ENCODE measurements around the gene UBLCP1.

The UBLCP1 gene

GRCh38 chr5:159316519-159317383 is 53.7 kb downstream of the UBLCP1 start:
- DNase-seq, result peak; percentile 25

- no peak for DNase-seq
Observed at GRCh38 chr5:159317849-159318248, 54.8 kb downstream of the UBLCP1 start.

GRCh38 chr5:159318448-159318847 is 55.4 kb downstream of the UBLCP1 start:
- no peak for DNase-seq

GRCh38 chr5:159319363-159319762 is 56.3 kb downstream of the UBLCP1 start:
- no peak for DNase-seq

DNA sequence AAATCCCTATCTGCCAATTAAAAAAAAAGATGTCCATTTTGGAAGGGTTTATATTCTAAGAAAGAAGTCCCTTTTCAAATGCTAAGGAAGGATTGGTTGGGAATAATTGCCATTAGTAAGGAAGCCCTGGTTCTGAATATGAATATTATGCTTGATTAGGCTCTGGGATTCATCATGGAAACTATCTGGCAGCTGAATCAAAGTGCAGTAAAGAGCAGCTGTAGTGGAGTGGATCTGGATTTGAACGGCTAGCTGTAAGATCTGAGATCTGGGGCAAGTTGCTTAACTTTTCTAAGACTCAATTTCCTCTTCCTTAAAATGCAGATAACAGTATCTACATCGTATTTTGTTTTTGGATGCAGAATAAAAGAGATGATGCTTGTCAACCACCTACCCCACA is 56.7 kb downstream of the UBLCP1 start:
- no peak for DNase-seq

- no peak for DNase-seq
Observed at GRCh38 chr5:159322180-159322579, 59.1 kb downstream of the UBLCP1 start.

DNA sequence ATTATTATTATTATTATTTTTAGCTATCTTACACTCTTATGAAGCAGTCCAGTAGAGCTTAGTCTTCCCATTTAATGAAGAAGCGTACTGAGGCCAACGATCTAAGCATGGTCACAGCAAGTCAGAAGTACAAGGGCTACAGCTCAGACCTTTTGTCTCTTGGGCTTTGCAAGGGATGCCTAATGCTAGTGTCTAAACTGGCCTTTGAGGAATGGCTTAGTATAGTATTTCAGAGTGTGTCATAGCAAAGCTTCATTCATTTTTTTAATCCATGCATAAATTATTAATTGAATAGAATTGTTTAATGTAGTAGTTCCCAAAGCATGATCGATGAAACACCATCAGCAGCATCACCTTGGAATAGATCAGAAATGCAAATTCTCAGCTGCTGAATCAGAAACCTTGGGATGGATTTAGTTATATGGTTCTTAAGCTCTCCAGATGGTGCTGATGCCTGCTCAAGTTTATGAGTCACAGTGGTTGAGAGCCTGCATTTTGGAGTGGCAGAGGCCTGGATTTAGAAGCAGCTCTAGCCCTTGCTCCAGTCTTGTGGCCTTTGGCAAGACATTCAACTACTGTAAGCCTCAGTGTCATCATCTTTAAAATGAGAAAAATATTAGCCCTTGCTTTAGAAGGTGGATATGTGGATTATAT is 61.1 kb downstream of the UBLCP1 start:
- DNase-seq, result no peak

DNA sequence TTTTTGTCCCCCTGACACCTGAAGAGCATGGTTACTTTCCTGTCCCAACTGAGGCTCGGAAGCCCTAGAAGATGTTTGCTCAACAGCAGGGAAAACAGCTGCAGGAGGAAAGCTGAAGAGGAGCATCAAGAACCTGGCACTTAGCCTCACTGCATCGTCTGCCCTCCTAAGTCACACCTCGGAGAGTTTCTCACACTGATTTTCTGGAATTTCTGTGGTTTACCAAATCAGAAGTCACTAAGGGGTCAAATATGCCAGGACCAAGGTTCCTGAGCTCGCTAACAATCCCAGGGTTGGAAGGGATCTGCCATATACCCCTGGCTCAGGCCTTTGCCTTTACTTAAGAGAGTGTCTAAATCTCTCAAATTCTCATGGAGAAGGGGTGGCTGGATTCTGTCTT is 61.9 kb downstream of the UBLCP1 start:
- DNase-seq, result no peak

GRCh38 chr5:159330131-159330800 is 67.2 kb downstream of the UBLCP1 start, which contains the start of gene IL12B:
Gene IL12B (minus strand): TSS chr5:159330487. CDS start chr5:159326782, 3,705 bp downstream.
- no peak for DNase-seq

DNA sequence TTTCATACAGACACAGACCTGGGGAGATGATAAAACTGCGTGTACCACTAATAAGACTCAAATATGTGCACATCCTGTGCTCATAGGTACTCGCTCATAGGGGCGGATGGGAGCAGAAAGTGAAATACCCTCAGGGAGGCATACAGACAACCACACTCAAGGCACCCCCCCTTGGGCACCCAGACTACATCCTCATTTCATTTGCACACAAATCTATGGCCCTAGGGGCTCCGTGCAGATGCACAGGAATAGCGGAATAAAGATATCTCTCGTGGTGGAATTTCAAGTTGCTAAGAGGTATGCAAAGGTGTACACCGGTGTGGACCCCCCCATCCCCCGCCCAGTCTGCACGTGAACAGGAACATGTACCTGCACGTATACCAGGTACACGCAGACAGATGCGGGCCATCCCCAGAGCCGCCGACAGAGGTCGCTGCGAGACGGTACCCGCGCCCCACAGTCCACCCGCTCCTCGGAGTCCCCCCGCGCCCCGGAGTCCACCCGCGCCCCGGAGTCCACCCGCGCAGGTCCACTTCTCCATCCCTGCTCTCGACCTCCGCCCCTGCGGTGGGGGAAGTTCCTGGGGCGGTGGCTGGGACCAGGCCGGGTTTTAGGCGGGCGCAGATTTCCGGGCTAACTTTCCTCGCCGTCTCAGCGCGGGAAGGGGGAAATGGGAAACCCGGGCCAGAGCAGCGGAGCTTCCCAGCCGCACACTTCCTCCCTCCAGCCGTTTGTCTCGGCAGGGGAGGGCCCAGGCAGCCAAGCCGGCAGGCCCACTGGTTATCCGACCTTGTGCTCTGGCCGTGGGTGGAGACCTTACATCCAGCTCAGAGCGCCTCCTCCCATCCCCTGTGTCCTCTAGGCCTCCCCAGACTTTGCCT is 68.2 kb downstream of the UBLCP1 start:
- peak; percentile 33 for DNase-seq

GRCh38 chr5:159332800-159333544 is 69.9 kb downstream of the UBLCP1 start:
- no peak for DNase-seq

GRCh38 chr5:159333545-159333925 is 70.4 kb downstream of the UBLCP1 start:
- no peak for DNase-seq

Measured in NCI-H1092 treated with DMSO at 0.1 percent for 48 hours (cell line).